Neural cell (in vitro differentiated cells): Measurements from ENCODE around the gene HOXC11. TPM values are rescaled to one million over a fixed set of nuclear protein-coding genes. Genes with fewer than 3 reads are reported as not detected.
A peak's percentile ranks its signal among the peaks of the same experiment; 100 is the strongest.

ENCODE experiments used
- H2AFZ ChIP-seq: fragments of 200-600, 300-800 bp; sonication (generic), shearing (Covaris generic); 2 replicates; pipeline ENCODE4 v1.6.0; 2014; ENCODE audit warnings: low read depth, mild to moderate bottlenecking, antibody characterized with exemption, low read length, moderate library complexity
- H3F3A ChIP-seq: fragments of 200-600 bp; shearing (Covaris generic); 2 replicates; pipeline ENCODE4 v1.6.1; 2016; ENCODE audit warnings: mild to moderate bottlenecking, moderate library complexity, mixed read lengths, antibody characterized with exemption, low read length; ENCODE audit not compliant: insufficient read depth, poor library complexity, severe bottlenecking
- H3K27ac ChIP-seq: fragments of 200-600, 300-800 bp; sonication (generic), shearing (Covaris generic); 2 replicates; pipeline ENCODE4 v1.5.1; 2014; ENCODE audit warnings: mild to moderate bottlenecking, low read length, moderate library complexity
- H3K27me3 ChIP-seq: fragments of 300-800, 200-600 bp; sonication (generic), shearing (Covaris generic); 2 replicates; pipeline ENCODE4 v1.6.0; 2014; ENCODE audit warnings: mild to moderate bottlenecking, low read depth, low read length, moderate library complexity; ENCODE audit not compliant: insufficient read depth
- H3K36me3 ChIP-seq: fragments of 300-800, 200-600 bp; sonication (generic), shearing (Covaris generic); 2 replicates; pipeline ENCODE4 v1.5.1; 2014; ENCODE audit warnings: mild to moderate bottlenecking, antibody characterized with exemption, low read length, moderate library complexity; ENCODE audit not compliant: insufficient read depth
- H3K4me2 ChIP-seq: fragments of 300-800, 200-600 bp; sonication (generic), shearing (Covaris generic); 2 replicates; pipeline ENCODE4 v1.6.0; 2014; ENCODE audit warnings: mild to moderate bottlenecking, low read length
- H3K4me3 ChIP-seq: fragments of 300-800, 200-600 bp; sonication (generic), shearing (Covaris generic); 2 replicates; pipeline ENCODE4 v1.5.1; 2014; ENCODE audit warnings: mild to moderate bottlenecking, low read length, moderate library complexity
- H3K79me2 ChIP-seq: fragments of 200-600 bp; shearing (Covaris generic); replicated peaks from 2 replicates; pipeline ENCODE4 v1.6.0; 2014; ENCODE audit warnings: mild to moderate bottlenecking, low read length, moderate library complexity; ENCODE audit not compliant: insufficient read depth
- H3K9ac ChIP-seq: fragments of 300-800, 200-600 bp; sonication (generic), shearing (Covaris generic); 2 replicates; pipeline ENCODE4 v1.6.1; 2016; ENCODE audit warnings: mild to moderate bottlenecking, low read length, mixed read lengths
- H3K9me2 ChIP-seq: fragments of 200-600 bp; shearing (Covaris generic); 2 replicates; pipeline ENCODE4 v1.6.1; 2016; ENCODE audit warnings: mild to moderate bottlenecking, low read length, mixed read lengths; ENCODE audit not compliant: insufficient read depth
- H3K9me3 ChIP-seq: fragments of 200-600, 300-800 bp; sonication (generic), shearing (Covaris generic); 2 replicates; pipeline ENCODE4 v1.6.1; 2016; ENCODE audit warnings: mild to moderate bottlenecking, mixed run types, low read length, moderate library complexity, mixed read lengths
- H4K20me1 ChIP-seq: fragments of 200-600 bp; shearing (Covaris generic); 2 replicates; pipeline ENCODE4 v1.6.1; 2016; ENCODE audit warnings: mild to moderate bottlenecking, mixed run types; ENCODE audit not compliant: insufficient read depth
- EP300 ChIP-seq: fragments of 450-650 bp; conservative IDR thresholded peaks from 2 replicates; pipeline ENCODE4 v1.6.1; 2014; ENCODE audit warnings: antibody characterized with exemption, mild to moderate bottlenecking, moderate library complexity; ENCODE audit not compliant: poor library complexity, severe bottlenecking
- EZH2 ChIP-seq: fragments of 200-600, 300-800 bp; shearing (Covaris generic), sonication (generic); IDR thresholded peaks from 2 replicates; pipeline ENCODE4 v1.6.1; 2014; ENCODE audit warnings: antibody characterized with exemption, low read length, borderline replicate concordance, mild to moderate bottlenecking; ENCODE audit not compliant: insufficient read depth, poor library complexity, severe bottlenecking
- MXI1 ChIP-seq: fragments of 450-650 bp; conservative IDR thresholded peaks from 2 replicates; pipeline ENCODE4 v1.6.1; 2014; ENCODE audit warnings: antibody characterized with exemption, mild to moderate bottlenecking; ENCODE audit not compliant: poor library complexity, severe bottlenecking
- POLR2AphosphoS5 ChIP-seq: IDR thresholded peaks from 2 replicates; pipeline ENCODE4 v1.6.1; 2012
- RAD21 ChIP-seq: fragments of 450-650 bp; conservative IDR thresholded peaks from 2 replicates; pipeline ENCODE4 v1.6.1; 2014; ENCODE audit warnings: antibody characterized with exemption, mild to moderate bottlenecking, moderate library complexity
- SMC3 ChIP-seq: fragments of 450-650 bp; conservative IDR thresholded peaks from 2 replicates; pipeline ENCODE4 v1.6.1; 2014; ENCODE audit warnings: antibody characterized with exemption, mild to moderate bottlenecking, moderate library complexity; ENCODE audit not compliant: poor library complexity
- TAF1 ChIP-seq: IDR thresholded peaks from 2 replicates; pipeline ENCODE4 v1.6.1; 2012; ENCODE audit warnings: low read depth
- polyA plus RNA-seq: library from polyadenylated mRNA; depleted of rRNA; stranded (reverse); fragments of >200 nt; gene quantifications from 2 replicates; pipeline ENCODE4 v1.2.3, GENCODE V29; 2014
- TF ChIP-seq, protein P1 (sequence below): IDR thresholded peaks from 2 replicates; pipeline ENCODE4 v1.6.1; 2012; ENCODE audit warnings: borderline replicate concordance
- TF ChIP-seq, protein P2 (sequence below): fragments of 450-650 bp; IDR thresholded peaks from 2 replicates; pipeline ENCODE4 v1.5.1; 2014; ENCODE audit warnings: antibody characterized with exemption, mild to moderate bottlenecking, moderate library complexity; ENCODE audit not compliant: poor library complexity, severe bottlenecking

HOXC11 gene
- polyA plus RNA-seq, 1 donor from 2014 or later, result not detected

DNA sequence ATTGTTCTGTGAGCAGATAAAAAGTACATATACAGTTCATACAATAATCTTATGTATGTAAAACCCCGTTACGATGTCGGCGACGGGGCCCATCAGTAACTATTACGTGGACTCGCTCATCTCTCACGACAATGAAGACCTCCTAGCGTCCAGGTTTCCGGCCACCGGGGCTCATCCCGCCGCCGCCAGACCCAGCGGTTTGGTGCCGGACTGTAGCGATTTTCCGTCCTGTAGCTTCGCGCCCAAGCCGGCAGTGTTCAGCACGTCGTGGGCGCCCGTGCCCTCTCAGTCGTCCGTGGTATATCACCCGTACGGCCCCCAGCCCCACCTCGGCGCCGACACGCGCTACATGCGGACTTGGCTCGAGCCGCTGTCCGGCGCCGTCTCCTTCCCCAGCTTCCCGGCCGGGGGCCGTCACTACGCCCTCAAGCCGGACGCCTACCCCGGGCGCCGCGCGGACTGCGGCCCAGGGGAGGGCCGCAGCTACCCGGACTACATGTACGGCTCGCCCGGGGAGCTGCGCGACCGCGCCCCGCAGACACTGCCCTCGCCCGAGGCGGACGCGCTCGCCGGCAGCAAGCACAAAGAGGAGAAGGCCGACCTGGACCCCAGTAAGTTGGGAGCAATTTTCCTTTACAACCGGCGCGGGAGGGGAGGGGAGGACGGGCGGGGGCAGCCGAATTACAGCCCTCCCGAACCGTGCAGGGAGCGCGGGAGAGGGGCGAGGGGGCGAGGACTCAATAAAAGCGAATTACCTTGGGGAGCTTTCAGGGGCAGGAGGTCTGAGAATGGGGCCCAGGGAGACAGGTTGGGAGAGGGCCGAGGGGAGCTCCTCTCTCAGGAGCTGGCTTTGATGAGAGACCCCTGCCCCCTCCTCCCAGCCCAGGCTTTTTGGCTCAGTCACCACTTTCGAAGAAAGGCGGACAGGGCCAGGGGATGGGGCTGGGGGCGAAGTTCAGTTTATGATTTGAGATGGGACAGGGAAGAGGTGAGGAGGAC lies 27.5 kb downstream of the HOXC11 start, which contains the start of gene HOXC9:
HOXC9 (plus strand) TSS at position 46 of the 999 bp plus-strand sequence; CDS start at position 74, 28 bp downstream.
- no peaks in the 10 kb centered on the region for H3K36me3 ChIP-seq
- peak within 1 kb of the TSS; percentile 31 for H3K4me3 ChIP-seq
- no peaks in the 10 kb centered on the region for H3K9me2 ChIP-seq
- no peak within 1 kb of the TSS for H3K9ac ChIP-seq
- no peaks in the 10 kb centered on the region for H3F3A ChIP-seq
- no peak for TF ChIP-seq MXI1
- TF ChIP-seq EZH2, result peak; percentile 79
- no peak within 1 kb of the TSS for H3K27ac ChIP-seq
- peaks cover 100% of the 10 kb centered on the region for H3K27me3 ChIP-seq
- no peaks in the 10 kb centered on the region for H3K79me2 ChIP-seq
- H4K20me1 ChIP-seq, result no peaks in the 10 kb centered on the region
- H3K4me2 ChIP-seq, result no peak within 1 kb of the TSS
- no peak within 1 kb of the TSS for H2AFZ ChIP-seq
- H3K9me3 ChIP-seq, result no peaks in the 10 kb centered on the region

DNA sequence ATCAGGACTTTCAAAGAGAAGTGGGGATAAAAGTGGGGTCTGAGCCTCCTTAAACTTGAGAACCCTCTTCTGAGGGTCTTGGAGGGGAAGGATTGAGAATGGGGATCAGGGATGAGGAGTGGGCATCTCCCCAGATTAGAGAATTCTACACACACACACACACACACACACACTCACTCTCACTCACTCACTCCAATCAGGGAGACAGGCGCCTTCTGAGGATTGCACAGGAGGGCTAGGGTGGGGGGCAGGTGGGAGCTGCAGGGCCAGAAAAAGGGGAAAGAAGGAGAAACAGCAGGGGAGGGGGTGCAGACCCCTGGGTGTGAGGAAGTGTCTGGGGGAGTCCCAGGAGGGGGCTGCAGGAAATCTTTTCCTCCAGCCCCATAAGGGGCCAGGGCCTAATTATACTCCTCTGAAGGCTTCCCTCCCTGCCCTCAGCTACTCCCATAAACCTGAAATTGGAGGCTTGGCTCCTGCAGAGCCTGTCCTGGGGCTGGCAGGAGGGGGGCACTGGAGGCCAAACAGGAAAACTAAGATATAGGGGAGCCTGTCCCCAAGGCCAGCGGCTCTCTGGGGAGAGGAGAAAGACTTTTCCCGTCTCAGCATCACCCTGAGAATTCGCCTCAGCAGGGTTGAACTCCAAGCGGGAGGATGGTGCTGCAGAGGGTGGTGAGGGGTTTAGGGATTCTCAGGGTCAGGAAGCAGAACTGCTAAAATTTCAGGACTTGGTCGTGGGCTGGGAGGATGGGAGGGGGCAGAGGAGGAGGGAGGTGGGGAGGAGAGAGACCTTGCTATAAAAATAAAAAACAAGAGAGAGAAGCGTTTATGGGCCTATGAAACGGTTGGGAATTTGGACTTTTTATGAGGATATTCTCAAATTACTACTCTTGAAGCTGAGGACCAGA lies 28.6 kb downstream of the HOXC11 start:
- Histone ChIP-seq H3K27ac (no peak overlapping the region), H2AFZ (no peak overlapping the region), H3F3A (no peaks in the 10 kb centered on the region), H3K27me3 (peaks cover 100% of the 10 kb centered on the region), H3K9ac (no peak overlapping the region), H3K4me2 (no peak overlapping the region), H3K79me2 (no peaks in the 10 kb centered on the region), H3K4me3 (no peak overlapping the region), H4K20me1 (no peaks in the 10 kb centered on the region), H3K9me3 (no peaks in the 10 kb centered on the region), H3K36me3 (no peaks in the 10 kb centered on the region), H3K9me2 (no peaks in the 10 kb centered on the region)
- TF ChIP-seq EZH2, result no peak
- TF ChIP-seq, protein P1, sequence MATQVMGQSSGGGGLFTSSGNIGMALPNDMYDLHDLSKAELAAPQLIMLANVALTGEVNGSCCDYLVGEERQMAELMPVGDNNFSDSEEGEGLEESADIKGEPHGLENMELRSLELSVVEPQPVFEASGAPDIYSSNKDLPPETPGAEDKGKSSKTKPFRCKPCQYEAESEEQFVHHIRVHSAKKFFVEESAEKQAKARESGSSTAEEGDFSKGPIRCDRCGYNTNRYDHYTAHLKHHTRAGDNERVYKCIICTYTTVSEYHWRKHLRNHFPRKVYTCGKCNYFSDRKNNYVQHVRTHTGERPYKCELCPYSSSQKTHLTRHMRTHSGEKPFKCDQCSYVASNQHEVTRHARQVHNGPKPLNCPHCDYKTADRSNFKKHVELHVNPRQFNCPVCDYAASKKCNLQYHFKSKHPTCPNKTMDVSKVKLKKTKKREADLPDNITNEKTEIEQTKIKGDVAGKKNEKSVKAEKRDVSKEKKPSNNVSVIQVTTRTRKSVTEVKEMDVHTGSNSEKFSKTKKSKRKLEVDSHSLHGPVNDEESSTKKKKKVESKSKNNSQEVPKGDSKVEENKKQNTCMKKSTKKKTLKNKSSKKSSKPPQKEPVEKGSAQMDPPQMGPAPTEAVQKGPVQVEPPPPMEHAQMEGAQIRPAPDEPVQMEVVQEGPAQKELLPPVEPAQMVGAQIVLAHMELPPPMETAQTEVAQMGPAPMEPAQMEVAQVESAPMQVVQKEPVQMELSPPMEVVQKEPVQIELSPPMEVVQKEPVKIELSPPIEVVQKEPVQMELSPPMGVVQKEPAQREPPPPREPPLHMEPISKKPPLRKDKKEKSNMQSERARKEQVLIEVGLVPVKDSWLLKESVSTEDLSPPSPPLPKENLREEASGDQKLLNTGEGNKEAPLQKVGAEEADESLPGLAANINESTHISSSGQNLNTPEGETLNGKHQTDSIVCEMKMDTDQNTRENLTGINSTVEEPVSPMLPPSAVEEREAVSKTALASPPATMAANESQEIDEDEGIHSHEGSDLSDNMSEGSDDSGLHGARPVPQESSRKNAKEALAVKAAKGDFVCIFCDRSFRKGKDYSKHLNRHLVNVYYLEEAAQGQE, result no peak
- TF ChIP-seq, protein P2, sequence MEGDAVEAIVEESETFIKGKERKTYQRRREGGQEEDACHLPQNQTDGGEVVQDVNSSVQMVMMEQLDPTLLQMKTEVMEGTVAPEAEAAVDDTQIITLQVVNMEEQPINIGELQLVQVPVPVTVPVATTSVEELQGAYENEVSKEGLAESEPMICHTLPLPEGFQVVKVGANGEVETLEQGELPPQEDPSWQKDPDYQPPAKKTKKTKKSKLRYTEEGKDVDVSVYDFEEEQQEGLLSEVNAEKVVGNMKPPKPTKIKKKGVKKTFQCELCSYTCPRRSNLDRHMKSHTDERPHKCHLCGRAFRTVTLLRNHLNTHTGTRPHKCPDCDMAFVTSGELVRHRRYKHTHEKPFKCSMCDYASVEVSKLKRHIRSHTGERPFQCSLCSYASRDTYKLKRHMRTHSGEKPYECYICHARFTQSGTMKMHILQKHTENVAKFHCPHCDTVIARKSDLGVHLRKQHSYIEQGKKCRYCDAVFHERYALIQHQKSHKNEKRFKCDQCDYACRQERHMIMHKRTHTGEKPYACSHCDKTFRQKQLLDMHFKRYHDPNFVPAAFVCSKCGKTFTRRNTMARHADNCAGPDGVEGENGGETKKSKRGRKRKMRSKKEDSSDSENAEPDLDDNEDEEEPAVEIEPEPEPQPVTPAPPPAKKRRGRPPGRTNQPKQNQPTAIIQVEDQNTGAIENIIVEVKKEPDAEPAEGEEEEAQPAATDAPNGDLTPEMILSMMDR, result no peak
- TF ChIP-seq POLR2AphosphoS5, result no peak
- TF ChIP-seq EP300, result no peak
- no peak for TF ChIP-seq SMC3
- no peak for TF ChIP-seq RAD21
- TF ChIP-seq MXI1, result no peak
- no peak for TF ChIP-seq TAF1
